ENCODE measurements around the gene ARHGDIB. TPM values are rescaled to one million over a fixed set of nuclear protein-coding genes. Genes with fewer than 3 reads are reported as not detected.

ARHGDIB gene
- total RNA-seq, 1 experiment from 2014 or later: 1.6 TPM

DNA sequence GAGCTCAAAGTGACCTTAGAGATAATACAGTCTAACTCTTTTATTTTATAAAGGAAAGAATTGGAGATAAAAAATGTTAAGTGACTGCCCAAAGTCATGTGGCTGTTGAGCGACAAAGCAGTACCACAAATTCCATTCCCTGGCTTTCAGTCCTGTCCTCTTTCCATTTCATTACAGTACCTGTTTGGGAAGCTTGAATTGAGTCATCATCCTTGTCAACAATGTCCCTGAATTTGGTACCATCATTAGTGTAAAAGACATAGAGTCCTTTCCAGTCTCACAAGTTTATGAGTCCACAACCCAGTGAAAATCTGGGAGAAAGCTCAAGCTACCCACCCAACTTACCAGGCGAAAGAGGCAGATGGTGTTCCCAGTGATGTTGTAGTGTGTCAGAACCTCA is 26.9 kb downstream of the ARHGDIB start:
- TF ChIP-seq ZNF138 (CRISPR knock-in tag; conservative IDR thresholded peaks at IDR 0.05) (no peak), ZNF232 (CRISPR knock-in tag; IDR thresholded peaks at IDR 0.05) (no peak), ETV6 (CRISPR knock-in tag; IDR thresholded peaks at IDR 0.05) (no peak), FOXP1 (CRISPR knock-in tag; IDR thresholded peaks at IDR 0.05; ENCODE audit: borderline replicate concordance) (no peak), NR1H2 (CRISPR knock-in tag; IDR thresholded peaks at IDR 0.05) (no peak), OVOL2 (CRISPR knock-in tag; IDR thresholded peaks at IDR 0.05; ENCODE audit: borderline replicate concordance) (no peak)
- TF ChIP-seq, protein P1, sequence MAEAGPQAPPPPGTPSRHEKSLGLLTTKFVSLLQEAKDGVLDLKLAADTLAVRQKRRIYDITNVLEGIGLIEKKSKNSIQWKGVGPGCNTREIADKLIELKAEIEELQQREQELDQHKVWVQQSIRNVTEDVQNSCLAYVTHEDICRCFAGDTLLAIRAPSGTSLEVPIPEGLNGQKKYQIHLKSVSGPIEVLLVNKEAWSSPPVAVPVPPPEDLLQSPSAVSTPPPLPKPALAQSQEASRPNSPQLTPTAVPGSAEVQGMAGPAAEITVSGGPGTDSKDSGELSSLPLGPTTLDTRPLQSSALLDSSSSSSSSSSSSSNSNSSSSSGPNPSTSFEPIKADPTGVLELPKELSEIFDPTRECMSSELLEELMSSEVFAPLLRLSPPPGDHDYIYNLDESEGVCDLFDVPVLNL (CRISPR knock-in tag; IDR thresholded peaks at IDR 0.05; ENCODE audit: borderline replicate concordance, low read depth): no peak
- TF ChIP-seq, protein P2, sequence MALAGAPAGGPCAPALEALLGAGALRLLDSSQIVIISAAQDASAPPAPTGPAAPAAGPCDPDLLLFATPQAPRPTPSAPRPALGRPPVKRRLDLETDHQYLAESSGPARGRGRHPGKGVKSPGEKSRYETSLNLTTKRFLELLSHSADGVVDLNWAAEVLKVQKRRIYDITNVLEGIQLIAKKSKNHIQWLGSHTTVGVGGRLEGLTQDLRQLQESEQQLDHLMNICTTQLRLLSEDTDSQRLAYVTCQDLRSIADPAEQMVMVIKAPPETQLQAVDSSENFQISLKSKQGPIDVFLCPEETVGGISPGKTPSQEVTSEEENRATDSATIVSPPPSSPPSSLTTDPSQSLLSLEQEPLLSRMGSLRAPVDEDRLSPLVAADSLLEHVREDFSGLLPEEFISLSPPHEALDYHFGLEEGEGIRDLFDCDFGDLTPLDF (CRISPR knock-in tag; IDR thresholded peaks at IDR 0.05): no peak
- TF ChIP-seq, protein P3, sequence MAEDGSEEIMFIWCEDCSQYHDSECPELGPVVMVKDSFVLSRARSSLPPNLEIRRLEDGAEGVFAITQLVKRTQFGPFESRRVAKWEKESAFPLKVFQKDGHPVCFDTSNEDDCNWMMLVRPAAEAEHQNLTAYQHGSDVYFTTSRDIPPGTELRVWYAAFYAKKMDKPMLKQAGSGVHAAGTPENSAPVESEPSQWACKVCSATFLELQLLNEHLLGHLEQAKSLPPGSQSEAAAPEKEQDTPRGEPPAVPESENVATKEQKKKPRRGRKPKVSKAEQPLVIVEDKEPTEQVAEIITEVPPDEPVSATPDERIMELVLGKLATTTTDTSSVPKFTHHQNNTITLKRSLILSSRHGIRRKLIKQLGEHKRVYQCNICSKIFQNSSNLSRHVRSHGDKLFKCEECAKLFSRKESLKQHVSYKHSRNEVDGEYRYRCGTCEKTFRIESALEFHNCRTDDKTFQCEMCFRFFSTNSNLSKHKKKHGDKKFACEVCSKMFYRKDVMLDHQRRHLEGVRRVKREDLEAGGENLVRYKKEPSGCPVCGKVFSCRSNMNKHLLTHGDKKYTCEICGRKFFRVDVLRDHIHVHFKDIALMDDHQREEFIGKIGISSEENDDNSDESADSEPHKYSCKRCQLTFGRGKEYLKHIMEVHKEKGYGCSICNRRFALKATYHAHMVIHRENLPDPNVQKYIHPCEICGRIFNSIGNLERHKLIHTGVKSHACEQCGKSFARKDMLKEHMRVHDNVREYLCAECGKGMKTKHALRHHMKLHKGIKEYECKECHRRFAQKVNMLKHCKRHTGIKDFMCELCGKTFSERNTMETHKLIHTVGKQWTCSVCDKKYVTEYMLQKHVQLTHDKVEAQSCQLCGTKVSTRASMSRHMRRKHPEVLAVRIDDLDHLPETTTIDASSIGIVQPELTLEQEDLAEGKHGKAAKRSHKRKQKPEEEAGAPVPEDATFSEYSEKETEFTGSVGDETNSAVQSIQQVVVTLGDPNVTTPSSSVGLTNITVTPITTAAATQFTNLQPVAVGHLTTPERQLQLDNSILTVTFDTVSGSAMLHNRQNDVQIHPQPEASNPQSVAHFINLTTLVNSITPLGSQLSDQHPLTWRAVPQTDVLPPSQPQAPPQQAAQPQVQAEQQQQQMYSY (CRISPR knock-in tag; IDR thresholded peaks at IDR 0.05): no peak
- H3K4me1 Mint-ChIP-seq: peaks cover 3% of the 10 kb centered on the region; the same call in 1 of the 2 replicates
- no peak overlapping the region for H3K4me3 Mint-ChIP-seq
- H3K9me3 Mint-ChIP-seq: no peaks in the 10 kb centered on the region
- no peak for DNase-seq (ENCODE audit: low spot score)
- H3K36me3 Mint-ChIP-seq: no peaks in the 10 kb centered on the region
- no peaks in the 10 kb centered on the region for H3K27me3 Mint-ChIP-seq (ENCODE audit: low read depth)
- H3K27ac Mint-ChIP-seq: no peak overlapping the region
- ChIA-PET CTCF (no interaction called here), POLR2A (no interaction called here)
- no peak for ATAC-seq

DNA sequence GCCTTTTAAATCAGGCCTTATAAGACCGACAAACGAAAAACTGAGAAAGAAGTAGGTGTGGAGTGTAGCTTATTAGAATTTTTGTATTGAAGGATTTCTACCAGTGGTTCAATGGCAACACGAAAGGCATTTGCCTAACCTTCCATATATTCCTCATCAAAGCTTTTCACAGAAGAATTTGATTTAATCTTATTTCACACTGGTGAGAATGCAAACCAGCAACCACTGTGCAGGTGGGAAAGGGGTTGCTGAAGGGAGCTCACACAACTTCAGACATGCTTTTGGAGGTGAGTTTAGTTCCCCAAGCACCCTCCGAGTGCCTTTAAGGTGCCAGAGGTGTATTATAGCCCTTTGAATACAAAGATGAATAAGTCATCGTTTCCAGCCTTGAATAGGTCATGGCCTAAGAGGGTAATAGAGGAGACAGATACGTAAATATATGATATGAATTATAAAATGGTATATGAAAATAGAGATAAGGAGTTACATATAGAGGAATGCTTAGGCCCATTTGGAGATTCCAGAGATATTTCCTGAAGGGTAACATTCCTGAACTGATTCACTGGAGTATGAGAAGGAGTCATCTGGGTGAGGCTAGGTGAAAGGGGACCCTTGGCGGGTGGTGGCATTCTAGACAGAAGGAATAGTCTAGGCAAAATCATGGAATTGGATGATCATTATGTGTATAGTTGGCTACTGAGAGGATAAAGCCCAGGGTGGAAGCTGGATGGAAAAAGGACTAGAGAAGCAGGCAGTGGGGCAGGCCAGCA is 29.4 kb downstream of the ARHGDIB start:
- Mint-ChIP-seq H3K27ac (no peak overlapping the region), H3K36me3 (no peaks in the 10 kb centered on the region), H3K27me3 (ENCODE audit: low read depth) (no peaks in the 10 kb centered on the region), H3K4me3 (no peak overlapping the region), H3K9me3 (no peaks in the 10 kb centered on the region), H3K4me1 (peaks cover 19% of the 10 kb centered on the region)
- TF ChIP-seq, protein P4, sequence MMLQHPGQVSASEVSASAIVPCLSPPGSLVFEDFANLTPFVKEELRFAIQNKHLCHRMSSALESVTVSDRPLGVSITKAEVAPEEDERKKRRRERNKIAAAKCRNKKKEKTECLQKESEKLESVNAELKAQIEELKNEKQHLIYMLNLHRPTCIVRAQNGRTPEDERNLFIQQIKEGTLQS (CRISPR knock-in tag; conservative IDR thresholded peaks at IDR 0.05): no peak
- TF ChIP-seq, protein P5, sequence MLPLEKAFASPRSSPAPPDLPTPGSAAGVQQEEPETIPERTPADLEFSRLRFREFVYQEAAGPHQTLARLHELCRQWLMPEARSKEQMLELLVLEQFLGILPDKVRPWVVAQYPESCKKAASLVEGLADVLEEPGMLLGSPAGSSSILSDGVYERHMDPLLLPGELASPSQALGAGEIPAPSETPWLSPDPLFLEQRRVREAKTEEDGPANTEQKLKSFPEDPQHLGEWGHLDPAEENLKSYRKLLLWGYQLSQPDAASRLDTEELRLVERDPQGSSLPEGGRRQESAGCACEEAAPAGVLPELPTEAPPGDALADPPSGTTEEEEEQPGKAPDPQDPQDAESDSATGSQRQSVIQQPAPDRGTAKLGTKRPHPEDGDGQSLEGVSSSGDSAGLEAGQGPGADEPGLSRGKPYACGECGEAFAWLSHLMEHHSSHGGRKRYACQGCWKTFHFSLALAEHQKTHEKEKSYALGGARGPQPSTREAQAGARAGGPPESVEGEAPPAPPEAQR (CRISPR knock-in tag; IDR thresholded peaks at IDR 0.05): no peak
- TF ChIP-seq, protein P6, sequence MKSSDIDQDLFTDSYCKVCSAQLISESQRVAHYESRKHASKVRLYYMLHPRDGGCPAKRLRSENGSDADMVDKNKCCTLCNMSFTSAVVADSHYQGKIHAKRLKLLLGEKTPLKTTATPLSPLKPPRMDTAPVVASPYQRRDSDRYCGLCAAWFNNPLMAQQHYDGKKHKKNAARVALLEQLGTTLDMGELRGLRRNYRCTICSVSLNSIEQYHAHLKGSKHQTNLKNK (CRISPR knock-in tag; IDR thresholded peaks at IDR 0.05): no peak
- TF ChIP-seq, protein P7, sequence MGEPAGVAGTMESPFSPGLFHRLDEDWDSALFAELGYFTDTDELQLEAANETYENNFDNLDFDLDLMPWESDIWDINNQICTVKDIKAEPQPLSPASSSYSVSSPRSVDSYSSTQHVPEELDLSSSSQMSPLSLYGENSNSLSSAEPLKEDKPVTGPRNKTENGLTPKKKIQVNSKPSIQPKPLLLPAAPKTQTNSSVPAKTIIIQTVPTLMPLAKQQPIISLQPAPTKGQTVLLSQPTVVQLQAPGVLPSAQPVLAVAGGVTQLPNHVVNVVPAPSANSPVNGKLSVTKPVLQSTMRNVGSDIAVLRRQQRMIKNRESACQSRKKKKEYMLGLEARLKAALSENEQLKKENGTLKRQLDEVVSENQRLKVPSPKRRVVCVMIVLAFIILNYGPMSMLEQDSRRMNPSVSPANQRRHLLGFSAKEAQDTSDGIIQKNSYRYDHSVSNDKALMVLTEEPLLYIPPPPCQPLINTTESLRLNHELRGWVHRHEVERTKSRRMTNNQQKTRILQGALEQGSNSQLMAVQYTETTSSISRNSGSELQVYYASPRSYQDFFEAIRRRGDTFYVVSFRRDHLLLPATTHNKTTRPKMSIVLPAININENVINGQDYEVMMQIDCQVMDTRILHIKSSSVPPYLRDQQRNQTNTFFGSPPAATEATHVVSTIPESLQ (CRISPR knock-in tag; IDR thresholded peaks at IDR 0.05): no peak
- DNase-seq (ENCODE audit: low spot score) (no peak), ATAC-seq (no peak)
- POLR2A ChIA-PET: no interaction called here
- CTCF ChIA-PET: no interaction called here

Data from WTC11 (cell line).